Measurements from ENCODE around the gene ABTB2. TPM values are rescaled to one million over a fixed set of nuclear protein-coding genes. Genes with fewer than 3 reads are reported as not detected.

ABTB2 gene
- total RNA-seq, 2 experiments from 2014 or later: 2.4 to 2.5 TPM

DNA sequence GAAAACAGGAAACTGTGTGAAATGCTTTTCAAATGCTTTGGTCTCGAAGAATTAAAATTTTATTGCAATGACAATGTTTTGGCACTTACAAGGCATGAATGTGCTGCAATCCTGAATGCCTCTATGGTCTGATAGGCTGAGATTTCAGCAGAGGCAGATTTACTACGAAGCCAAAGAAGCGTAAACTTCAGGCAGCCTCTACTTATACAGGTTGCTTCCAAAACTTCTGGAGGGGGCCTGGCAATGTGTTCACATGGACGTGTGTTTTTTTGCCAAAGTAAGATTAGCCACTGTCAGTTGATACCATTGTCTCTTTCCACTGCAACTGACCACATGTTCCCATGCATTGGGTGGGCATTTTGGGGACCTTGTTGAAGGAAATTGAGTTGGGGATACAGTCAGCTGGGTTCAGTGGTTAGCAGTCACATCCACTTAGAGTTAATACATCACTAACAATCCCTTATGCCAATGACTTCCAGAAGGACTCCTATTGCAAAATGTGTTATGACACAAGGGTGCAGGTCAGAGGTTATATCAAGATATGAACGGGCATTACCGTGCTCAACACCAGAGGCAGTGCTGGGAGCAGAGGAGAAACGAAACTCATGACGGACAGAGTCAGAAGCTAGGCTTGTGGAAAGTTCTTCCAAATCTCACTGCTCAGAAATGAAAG, 48.8 kb downstream of the ABTB2 start:
- DNase-seq: no peak
- POLR2A ChIA-PET: interaction anchor here (1.4 kb wide), 1 partner anchor 23 kb away, joined by 3 read pairs; no protein-coding TSS in a partner anchor

DNA sequence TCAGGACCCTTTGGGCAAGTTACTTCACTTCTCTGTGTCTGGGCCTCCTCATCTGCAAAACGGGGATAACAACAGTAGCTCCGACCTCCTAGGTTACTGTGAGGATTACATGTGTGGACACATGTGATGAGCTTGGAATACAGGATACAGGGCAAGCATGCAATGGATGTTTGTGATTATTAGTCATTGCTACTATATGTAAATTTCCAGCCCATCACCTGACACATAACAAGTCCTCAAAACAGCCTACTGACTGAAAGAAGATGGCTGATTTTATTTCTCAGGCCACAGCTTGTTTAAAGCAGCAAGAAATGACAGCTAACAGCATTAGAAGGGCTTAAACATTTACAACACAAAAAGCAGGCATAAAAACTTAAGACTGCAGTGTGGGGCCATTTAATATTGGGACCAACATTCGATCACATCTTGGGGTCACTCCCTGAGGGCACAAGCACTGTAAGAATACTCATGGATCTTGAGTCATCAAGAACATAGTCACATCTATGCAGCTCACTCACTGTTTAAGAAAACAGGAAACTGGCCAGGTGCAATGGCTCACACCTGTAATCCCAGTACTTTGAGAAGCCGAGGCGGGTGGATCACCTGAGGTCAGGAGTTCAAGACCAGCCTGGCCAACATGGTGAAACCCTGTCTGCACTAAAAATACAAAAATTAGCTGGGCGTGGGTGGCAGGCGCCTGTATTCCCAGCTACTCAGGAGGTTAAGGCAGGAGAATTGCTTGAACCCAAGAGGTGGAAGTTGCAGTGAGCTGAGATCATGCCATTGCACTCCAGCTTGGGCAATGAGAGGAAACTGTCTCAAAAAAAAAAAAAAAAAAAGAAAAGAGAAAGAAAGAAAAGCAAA, 49.5 kb downstream of the ABTB2 start:
- Mint-ChIP-seq H3K27ac (no peak overlapping the region), H3K4me1 (ENCODE audit: low read depth) (peaks cover 31% of the 10 kb centered on the region), H3K9me3 (no peaks in the 10 kb centered on the region), H3K27me3 (no peaks in the 10 kb centered on the region), H3K4me3 (no peak overlapping the region), H3K36me3 (ENCODE audit: low read depth) (peaks cover under 1% of the 10 kb centered on the region)
- ChIA-PET CTCF (interaction anchor here (0.8 to 1.3 kb wide), 3 partner anchors 10 to 184 kb away, joined by 3 read pairs; no protein-coding TSS in a partner anchor), POLR2A (interaction anchor here (1.4 kb wide), 1 partner anchor 24 kb away, joined by 3 read pairs; no protein-coding TSS in a partner anchor)
- DNase-seq (peak; percentile 17), ATAC-seq (no peak)
- TF ChIP-seq, protein P1, sequence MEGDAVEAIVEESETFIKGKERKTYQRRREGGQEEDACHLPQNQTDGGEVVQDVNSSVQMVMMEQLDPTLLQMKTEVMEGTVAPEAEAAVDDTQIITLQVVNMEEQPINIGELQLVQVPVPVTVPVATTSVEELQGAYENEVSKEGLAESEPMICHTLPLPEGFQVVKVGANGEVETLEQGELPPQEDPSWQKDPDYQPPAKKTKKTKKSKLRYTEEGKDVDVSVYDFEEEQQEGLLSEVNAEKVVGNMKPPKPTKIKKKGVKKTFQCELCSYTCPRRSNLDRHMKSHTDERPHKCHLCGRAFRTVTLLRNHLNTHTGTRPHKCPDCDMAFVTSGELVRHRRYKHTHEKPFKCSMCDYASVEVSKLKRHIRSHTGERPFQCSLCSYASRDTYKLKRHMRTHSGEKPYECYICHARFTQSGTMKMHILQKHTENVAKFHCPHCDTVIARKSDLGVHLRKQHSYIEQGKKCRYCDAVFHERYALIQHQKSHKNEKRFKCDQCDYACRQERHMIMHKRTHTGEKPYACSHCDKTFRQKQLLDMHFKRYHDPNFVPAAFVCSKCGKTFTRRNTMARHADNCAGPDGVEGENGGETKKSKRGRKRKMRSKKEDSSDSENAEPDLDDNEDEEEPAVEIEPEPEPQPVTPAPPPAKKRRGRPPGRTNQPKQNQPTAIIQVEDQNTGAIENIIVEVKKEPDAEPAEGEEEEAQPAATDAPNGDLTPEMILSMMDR (IDR thresholded peaks at IDR 0.05): no peak
- intact Hi-C loops (cut with micrococcal nuclease): no loop called here

More for the DNA sequence above, 48.8 kb downstream of the ABTB2 start:
- H3K9me3 Mint-ChIP-seq: no peaks in the 10 kb centered on the region
- ATAC-seq: no peak
- peaks cover 1% of the 10 kb centered on the region for H3K36me3 Mint-ChIP-seq (ENCODE audit: low read depth)
- TF ChIP-seq, protein P1 (IDR thresholded peaks at IDR 0.05): no peak
- CTCF ChIA-PET: interaction anchor here (1.0 to 1.3 kb wide), 2 partner anchors 9 to 60 kb away, joined by 3 read pairs; no protein-coding TSS in a partner anchor
- H3K27ac Mint-ChIP-seq: no peak overlapping the region
- H3K4me1 Mint-ChIP-seq (ENCODE audit: low read depth): peaks cover 38% of the 10 kb centered on the region
- no peaks in the 10 kb centered on the region for H3K27me3 Mint-ChIP-seq
- no peak overlapping the region for H3K4me3 Mint-ChIP-seq
- intact Hi-C loops (cut with micrococcal nuclease): no loop called here

DNA sequence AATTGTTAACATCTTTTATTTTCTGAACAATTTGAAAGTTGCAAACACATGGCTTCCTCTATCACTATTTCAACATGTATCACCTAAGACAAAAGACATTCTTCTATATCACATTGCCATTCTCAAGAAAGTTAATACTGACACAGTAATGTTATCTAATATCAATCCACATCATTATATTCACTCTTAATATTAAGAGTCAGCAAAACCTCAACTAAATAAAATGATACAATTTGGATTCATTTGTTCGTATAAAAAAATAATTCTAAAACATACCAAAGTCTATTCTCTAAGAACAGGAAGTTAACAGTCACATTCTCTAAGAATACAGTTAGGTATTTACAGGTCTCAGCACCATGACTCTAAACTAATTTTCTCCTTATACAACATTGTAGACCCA, 52.0 kb downstream of the ABTB2 start:
- CTCF ChIA-PET: no interaction called here
- no peak for ATAC-seq
- H3K4me1 Mint-ChIP-seq (ENCODE audit: low read depth): peaks cover 37% of the 10 kb centered on the region
- POLR2A ChIA-PET: no interaction called here
- DNase-seq: no peak
- no peaks in the 10 kb centered on the region for H3K27me3 Mint-ChIP-seq
- no peaks in the 10 kb centered on the region for H3K9me3 Mint-ChIP-seq
- no peak overlapping the region for H3K27ac Mint-ChIP-seq
- H3K36me3 Mint-ChIP-seq (ENCODE audit: low read depth): no peaks in the 10 kb centered on the region
- no peak overlapping the region for H3K4me3 Mint-ChIP-seq
- intact Hi-C loops (cut with micrococcal nuclease): no loop called here
- TF ChIP-seq, protein P1 (IDR thresholded peaks at IDR 0.05): no peak

DNA sequence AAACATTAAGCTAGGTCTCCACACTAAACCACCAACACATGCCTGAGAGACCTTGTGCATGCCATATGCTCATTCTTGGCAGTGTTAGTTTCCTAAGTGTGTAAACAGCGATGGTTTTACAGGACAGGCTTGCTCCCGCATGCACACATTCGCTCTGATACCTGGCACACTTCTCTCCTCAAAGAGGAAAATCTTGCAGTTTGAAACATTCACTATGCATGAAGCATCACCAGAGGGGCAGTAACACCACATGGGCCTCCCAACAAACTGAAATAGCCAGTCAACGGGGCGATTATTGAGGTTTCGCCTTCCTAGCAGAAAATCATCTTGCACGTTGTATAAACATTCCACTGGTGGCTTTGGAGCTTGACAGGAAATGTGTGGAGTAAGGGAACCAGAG, 52.6 kb downstream of the ABTB2 start:
- peaks cover 32% of the 10 kb centered on the region for H3K4me1 Mint-ChIP-seq (ENCODE audit: low read depth)
- intact Hi-C loops (cut with micrococcal nuclease): no loop called here

More for the DNA sequence above, 52.6 kb downstream of the ABTB2 start:
- no peaks in the 10 kb centered on the region for H3K36me3 Mint-ChIP-seq (ENCODE audit: low read depth)
- CTCF ChIA-PET: no interaction called here
- H3K27me3 Mint-ChIP-seq: no peaks in the 10 kb centered on the region
- H3K27ac Mint-ChIP-seq: no peak overlapping the region
- POLR2A ChIA-PET: no interaction called here
- no peak overlapping the region for H3K4me3 Mint-ChIP-seq
- TF ChIP-seq, protein P1 (IDR thresholded peaks at IDR 0.05): no peak
- no peaks in the 10 kb centered on the region for H3K9me3 Mint-ChIP-seq
- DNase-seq (no peak), ATAC-seq (no peak)

Data from activated CD8-positive, alpha-beta T cell treated with anti-CD3 and anti-CD28 coated beads for 36 hours (primary cell).